T-helper 2 cell treated with Interferon-gamma antibody and Interleukin-4, amounts not matched to agents 100 ng/mL and 5 ng/mL, for 36 hours (primary cell): ENCODE results near the gene AP1M1. TPM values are rescaled to one million over a fixed set of nuclear protein-coding genes. Genes with fewer than 3 reads are reported as not detected.
"Not testable (repeated sequence)": the region's sequence is repeated elsewhere in the genome, so short reads cannot be mapped to it uniquely, and the experiment has no call there.

Source experiments
- intact Hi-C: fragments of 100-400 bp; cut with micrococcal nuclease; formaldehyde crosslinking; loops from one replicate; pipeline ENCODE4 v1.15.1; 2023
- total RNA-seq: library from RNA; stranded (reverse); gene quantifications from 2 replicates; pipeline ENCODE4 v1.2.3, GENCODE V29; 2022

AP1M1 gene
- total RNA-seq, 1 donor from 2014 or later: 152 TPM

GRCh38 chr19:16260160-16260811, 62.6 kb downstream of the AP1M1 start:
- intact Hi-C loops: no loop called here

- intact Hi-C loops: no loop called here
Measured at GRCh38 chr19:16260812-16261161, 63.1 kb downstream of the AP1M1 start.

- intact Hi-C loops: no loop called here
Measured at GRCh38 chr19:16261584-16262368, 64.1 kb downstream of the AP1M1 start.

- intact Hi-C loops: no loop called here
Measured at GRCh38 chr19:16262618-16263017, 64.9 kb downstream of the AP1M1 start.

GRCh38 chr19:16263141-16263761, 65.5 kb downstream of the AP1M1 start:
- intact Hi-C loops: no loop called here

GRCh38 chr19:16265205-16265604, 67.5 kb downstream of the AP1M1 start:
- intact Hi-C loops: no loop called here

GRCh38 chr19:16265890-16266585, 68.3 kb downstream of the AP1M1 start:
- intact Hi-C loops: loop anchor here (1.0 to 2.0 kb wide), 2 partner anchors 59 to 105 kb away; partner anchors contain the start of gene KLF2

GRCh38 chr19:16266586-16266942, 68.9 kb downstream of the AP1M1 start:
- intact Hi-C loops: loop anchor here (1.0 to 2.0 kb wide), 2 partner anchors 58 to 105 kb away; partner anchors contain the start of gene KLF2

GRCh38 chr19:16268676-16269319, 71.1 kb downstream of the AP1M1 start:
- intact Hi-C loops: no loop called here

GRCh38 chr19:16272945-16273344, 75.2 kb downstream of the AP1M1 start:
- intact Hi-C loops: no loop called here

GRCh38 chr19:16274447-16274846, 76.7 kb downstream of the AP1M1 start:
- intact Hi-C loops: no loop called here

- intact Hi-C loops: no loop called here
Measured at GRCh38 chr19:16280306-16280705, 82.6 kb downstream of the AP1M1 start.

- intact Hi-C loops: no loop called here
Measured at GRCh38 chr19:16281743-16282142, 84.0 kb downstream of the AP1M1 start.

GRCh38 chr19:16283210-16284061, 85.7 kb downstream of the AP1M1 start:
- intact Hi-C loops: no loop called here

GRCh38 chr19:16284505-16284904, 86.8 kb downstream of the AP1M1 start:
- intact Hi-C loops: no loop called here

- intact Hi-C loops: not testable (repeated sequence)
Measured at GRCh38 chr19:16285079-16285478, 87.4 kb downstream of the AP1M1 start.

GRCh38 chr19:16285769-16286498, 88.2 kb downstream of the AP1M1 start:
- intact Hi-C loops: no loop called here

- intact Hi-C loops: no loop called here
Measured at GRCh38 chr19:16288544-16288943, 90.8 kb downstream of the AP1M1 start.

GRCh38 chr19:16289594-16289993, 91.9 kb downstream of the AP1M1 start:
- intact Hi-C loops: no loop called here

GRCh38 chr19:16290692-16291091, 93.0 kb downstream of the AP1M1 start:
- intact Hi-C loops: no loop called here
